ENCODE measurements around the gene MCTP1.

GRCh38 chr5:95069948-95070347, 214.9 kb downstream of the MCTP1 start:
- TF ChIP-seq, protein P1, sequence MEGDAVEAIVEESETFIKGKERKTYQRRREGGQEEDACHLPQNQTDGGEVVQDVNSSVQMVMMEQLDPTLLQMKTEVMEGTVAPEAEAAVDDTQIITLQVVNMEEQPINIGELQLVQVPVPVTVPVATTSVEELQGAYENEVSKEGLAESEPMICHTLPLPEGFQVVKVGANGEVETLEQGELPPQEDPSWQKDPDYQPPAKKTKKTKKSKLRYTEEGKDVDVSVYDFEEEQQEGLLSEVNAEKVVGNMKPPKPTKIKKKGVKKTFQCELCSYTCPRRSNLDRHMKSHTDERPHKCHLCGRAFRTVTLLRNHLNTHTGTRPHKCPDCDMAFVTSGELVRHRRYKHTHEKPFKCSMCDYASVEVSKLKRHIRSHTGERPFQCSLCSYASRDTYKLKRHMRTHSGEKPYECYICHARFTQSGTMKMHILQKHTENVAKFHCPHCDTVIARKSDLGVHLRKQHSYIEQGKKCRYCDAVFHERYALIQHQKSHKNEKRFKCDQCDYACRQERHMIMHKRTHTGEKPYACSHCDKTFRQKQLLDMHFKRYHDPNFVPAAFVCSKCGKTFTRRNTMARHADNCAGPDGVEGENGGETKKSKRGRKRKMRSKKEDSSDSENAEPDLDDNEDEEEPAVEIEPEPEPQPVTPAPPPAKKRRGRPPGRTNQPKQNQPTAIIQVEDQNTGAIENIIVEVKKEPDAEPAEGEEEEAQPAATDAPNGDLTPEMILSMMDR (IDR thresholded peaks at IDR 0.05; ENCODE audit: poor library complexity) = no peak
- no peak for TF ChIP-seq EZH2 (IDR thresholded peaks at IDR 0.05; ENCODE audit: borderline replicate concordance)

Measured in hepatocyte (in vitro differentiated cells).